Astrocyte (in vitro differentiated cells and primary cell): ENCODE measurements around the gene GPR75. TPM values are rescaled to one million over a fixed set of nuclear protein-coding genes. Genes with fewer than 3 reads are reported as not detected.

ENCODE experiments used
- DNase-seq: peaks from one replicate; pipeline ENCODE4 v3.0.0-alpha.2; 2010; ENCODE audit warnings: low read depth
- FAIRE-seq: peaks from 2 replicates; lab custom pipeline; 2011; peaks lifted over from hg19 to GRCh38; lab: Jason Lieb, UNC
- H2AFZ ChIP-seq: 2 replicates; pipeline ENCODE4 v1.6.0; 2012; ENCODE audit warnings: low read depth, low read length, inconsistent platforms
- H3K27ac ChIP-seq: 2 replicates; pipeline ENCODE4 v1.5.1; 2011; ENCODE audit warnings: low read depth, low read length, inconsistent platforms
- H3K27me3 ChIP-seq: 2 replicates; pipeline ENCODE4 v1.6.0; 2011; ENCODE audit warnings: low read length, inconsistent platforms; ENCODE audit not compliant: insufficient read depth
- H3K36me3 ChIP-seq: 2 replicates; pipeline ENCODE4 v1.5.1; 2011; ENCODE audit warnings: low read length, inconsistent platforms; ENCODE audit not compliant: insufficient read depth
- H3K4me1 ChIP-seq: 2 replicates; pipeline ENCODE4 v1.5.1; 2011; ENCODE audit warnings: low read length, inconsistent platforms; ENCODE audit not compliant: insufficient read depth
- H3K4me2 ChIP-seq: 2 replicates; pipeline ENCODE4 v1.6.0; 2012; ENCODE audit warnings: low read length, inconsistent platforms
- H3K4me3 ChIP-seq: 2 replicates; pipeline ENCODE4 v1.5.1; 2011; ENCODE audit warnings: low read depth, mild to moderate bottlenecking, low read length, inconsistent platforms; ENCODE audit not compliant: insufficient read depth
- H3K79me2 ChIP-seq: 2 replicates; pipeline ENCODE4 v1.6.0; 2012; ENCODE audit warnings: mild to moderate bottlenecking, low read length, inconsistent platforms; ENCODE audit not compliant: insufficient read depth
- H3K9ac ChIP-seq: 2 replicates; pipeline ENCODE4 v1.6.0; 2012; ENCODE audit warnings: mild to moderate bottlenecking, low read length, inconsistent platforms
- H3K9me3 ChIP-seq: 2 replicates; pipeline ENCODE4 v1.5.1; 2012; ENCODE audit warnings: low read depth, mild to moderate bottlenecking, low read length, inconsistent platforms; ENCODE audit not compliant: insufficient read depth
- H4K20me1 ChIP-seq: 2 replicates; pipeline ENCODE4 v1.6.0; 2012; ENCODE audit warnings: low read length, inconsistent platforms; ENCODE audit not compliant: insufficient read depth
- H3K27ac Mint-ChIP-seq: one replicate; pipeline ENCODE4 v1.8.0; 2021; ENCODE audit warnings: mild to moderate bottlenecking, mixed read lengths; ENCODE audit not compliant: unreplicated experiment
- H3K27me3 Mint-ChIP-seq: one replicate; pipeline ENCODE4 v1.8.0; 2021; ENCODE audit warnings: low read depth, mixed read lengths; ENCODE audit not compliant: unreplicated experiment
- H3K36me3 Mint-ChIP-seq: one replicate; pipeline ENCODE4 v1.8.0; 2021; ENCODE audit warnings: low read depth, mixed read lengths; ENCODE audit not compliant: unreplicated experiment
- H3K4me1 Mint-ChIP-seq: one replicate; pipeline ENCODE4 v1.8.0; 2021; ENCODE audit warnings: low read depth, mixed read lengths; ENCODE audit not compliant: unreplicated experiment
- H3K4me3 Mint-ChIP-seq: one replicate; pipeline ENCODE4 v1.8.0; 2021; ENCODE audit warnings: mild to moderate bottlenecking, moderate library complexity, mixed read lengths; ENCODE audit not compliant: unreplicated experiment
- H3K9me3 Mint-ChIP-seq: one replicate; pipeline ENCODE4 v1.8.0; 2021; ENCODE audit warnings: mild to moderate bottlenecking, mixed read lengths; ENCODE audit not compliant: unreplicated experiment
- EZH2 ChIP-seq: IDR thresholded peaks from 2 replicates; pipeline ENCODE4 v1.6.1; 2012; ENCODE audit warnings: mild to moderate bottlenecking, low read length, inconsistent platforms; ENCODE audit not compliant: insufficient read depth
- total RNA-seq: library from RNA; stranded (reverse); gene quantifications from 2 replicates; pipeline ENCODE4 v1.2.1, GENCODE V29; 2021
- TF ChIP-seq, protein P1 (sequence below): IDR thresholded peaks from 2 replicates; pipeline ENCODE4 v1.5.1; 2011; ENCODE audit warnings: low read depth, mild to moderate bottlenecking, inconsistent platforms, low read length, moderate library complexity; ENCODE audit not compliant: insufficient read depth

GPR75 gene
- total RNA-seq, 1 donor from 2014 or later: 5.0 TPM

DNA sequence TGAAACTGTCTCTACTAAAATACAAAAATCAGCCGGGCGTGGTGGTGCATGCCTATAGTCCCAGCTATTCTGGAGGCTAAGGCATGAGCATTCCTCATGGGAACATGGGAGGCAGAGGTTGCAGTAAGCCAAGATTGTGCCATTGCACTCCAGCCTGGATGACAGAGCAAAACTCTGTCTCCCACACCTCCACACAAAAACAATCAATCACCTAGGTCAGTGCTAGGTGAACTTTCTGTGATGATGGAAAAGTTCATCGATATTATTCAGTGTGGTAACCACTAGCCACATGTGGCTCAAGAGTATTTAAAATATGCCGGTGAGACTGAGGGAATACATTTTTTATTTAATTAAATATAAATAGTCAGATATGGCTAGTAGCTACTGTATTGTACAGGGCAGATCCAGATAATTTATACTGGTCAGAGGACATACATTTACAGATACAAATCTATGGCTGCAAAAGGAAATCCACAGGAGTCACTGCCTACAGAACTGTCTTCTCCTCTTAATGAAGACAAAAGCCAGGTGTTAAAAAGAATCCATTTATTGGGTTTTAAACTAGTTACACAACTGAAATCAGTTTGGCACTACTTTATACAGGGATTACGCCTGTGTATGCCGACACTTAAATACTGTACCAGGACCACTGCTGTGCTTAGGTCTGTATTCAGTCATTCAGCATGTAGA lies 3.9 kb upstream of the GPR75 start:
- TF ChIP-seq, protein P1, sequence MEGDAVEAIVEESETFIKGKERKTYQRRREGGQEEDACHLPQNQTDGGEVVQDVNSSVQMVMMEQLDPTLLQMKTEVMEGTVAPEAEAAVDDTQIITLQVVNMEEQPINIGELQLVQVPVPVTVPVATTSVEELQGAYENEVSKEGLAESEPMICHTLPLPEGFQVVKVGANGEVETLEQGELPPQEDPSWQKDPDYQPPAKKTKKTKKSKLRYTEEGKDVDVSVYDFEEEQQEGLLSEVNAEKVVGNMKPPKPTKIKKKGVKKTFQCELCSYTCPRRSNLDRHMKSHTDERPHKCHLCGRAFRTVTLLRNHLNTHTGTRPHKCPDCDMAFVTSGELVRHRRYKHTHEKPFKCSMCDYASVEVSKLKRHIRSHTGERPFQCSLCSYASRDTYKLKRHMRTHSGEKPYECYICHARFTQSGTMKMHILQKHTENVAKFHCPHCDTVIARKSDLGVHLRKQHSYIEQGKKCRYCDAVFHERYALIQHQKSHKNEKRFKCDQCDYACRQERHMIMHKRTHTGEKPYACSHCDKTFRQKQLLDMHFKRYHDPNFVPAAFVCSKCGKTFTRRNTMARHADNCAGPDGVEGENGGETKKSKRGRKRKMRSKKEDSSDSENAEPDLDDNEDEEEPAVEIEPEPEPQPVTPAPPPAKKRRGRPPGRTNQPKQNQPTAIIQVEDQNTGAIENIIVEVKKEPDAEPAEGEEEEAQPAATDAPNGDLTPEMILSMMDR: no peak
- no peak for TF ChIP-seq EZH2
- Histone ChIP-seq H3K9ac (no peak overlapping the region), H3K4me3 (no peak overlapping the region), H3K4me1 (peaks cover 7% of the 10 kb centered on the region), H3K4me2 (no peak overlapping the region), H3K9me3 (no peaks in the 10 kb centered on the region), H3K79me2 (no peaks in the 10 kb centered on the region), H4K20me1 (peaks cover 23% of the 10 kb centered on the region), H3K27ac (no peak overlapping the region), H3K27me3 (no peaks in the 10 kb centered on the region), H2AFZ (no peak overlapping the region), H3K36me3 (peaks cover 28% of the 10 kb centered on the region)
- DNase-seq (no peak), FAIRE-seq (no peak)
- no peaks in the 10 kb centered on the region for H3K27me3 Mint-ChIP-seq
- H3K36me3 Mint-ChIP-seq: peaks cover 5% of the 10 kb centered on the region
- H3K9me3 Mint-ChIP-seq: no peaks in the 10 kb centered on the region
- H3K27ac Mint-ChIP-seq: no peak overlapping the region
- H3K4me3 Mint-ChIP-seq: no peak overlapping the region
- peaks cover 5% of the 10 kb centered on the region for H3K4me1 Mint-ChIP-seq

DNA sequence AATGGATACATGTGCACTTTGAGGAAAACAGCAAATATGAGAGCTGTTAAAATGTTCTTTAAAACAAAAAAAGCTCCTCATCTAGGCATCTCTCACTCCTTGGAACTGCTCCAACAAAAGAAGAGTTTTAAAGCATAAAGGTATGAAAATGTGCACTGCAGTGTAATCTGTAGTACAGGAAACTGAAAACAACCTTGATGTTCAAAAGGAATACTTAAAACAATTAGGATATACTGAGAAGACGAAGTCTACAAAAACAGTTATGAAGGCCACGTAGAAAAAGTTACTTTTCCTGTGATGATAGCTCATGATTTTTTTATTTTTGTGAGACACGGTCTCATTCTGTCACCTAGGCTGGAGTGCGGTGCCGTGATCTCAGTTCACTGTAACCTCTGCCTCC lies 2.1 kb upstream of the GPR75 start:
- no peak overlapping the region for H3K4me3 ChIP-seq
- peaks cover 3% of the 10 kb centered on the region for H3K79me2 ChIP-seq
- TF ChIP-seq, protein P1: no peak
- no peak for TF ChIP-seq EZH2
- Mint-ChIP-seq H3K4me3 (no peak overlapping the region), H3K36me3 (peaks cover 5% of the 10 kb centered on the region), H3K27ac (no peak overlapping the region), H3K4me1 (peaks cover 5% of the 10 kb centered on the region), H3K9me3 (no peaks in the 10 kb centered on the region), H3K27me3 (no peaks in the 10 kb centered on the region)
- H3K36me3 ChIP-seq: peaks cover 23% of the 10 kb centered on the region
- H4K20me1 ChIP-seq: peaks cover 29% of the 10 kb centered on the region
- H3K9me3 ChIP-seq: no peaks in the 10 kb centered on the region
- no peak overlapping the region for H2AFZ ChIP-seq
- no peaks in the 10 kb centered on the region for H3K27me3 ChIP-seq
- H3K27ac ChIP-seq: no peak overlapping the region
- no peak overlapping the region for H3K9ac ChIP-seq
- H3K4me1 ChIP-seq: peaks cover 7% of the 10 kb centered on the region
- FAIRE-seq (no peak), DNase-seq (no peak)
- no peak overlapping the region for H3K4me2 ChIP-seq

DNA sequence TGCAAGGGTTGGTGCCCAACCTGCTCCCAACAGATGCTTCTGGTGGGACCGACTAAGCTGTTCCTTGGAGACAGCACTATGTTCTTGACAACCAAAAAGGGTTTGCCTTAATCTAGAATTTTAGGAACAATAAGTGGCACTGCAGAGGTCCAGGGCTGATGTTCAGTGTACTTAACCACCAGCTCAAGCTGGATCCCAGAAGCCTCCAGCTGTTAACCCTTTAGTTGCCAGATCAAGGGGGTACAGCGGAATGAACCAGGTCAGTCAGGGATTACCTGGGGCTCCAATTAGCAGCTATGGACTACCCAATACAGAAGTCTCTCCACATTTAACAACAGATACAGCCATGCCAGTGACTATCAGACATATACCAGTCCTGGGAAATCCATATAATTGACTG lies 3.5 kb downstream of the GPR75 start:
- Histone ChIP-seq H2AFZ (no peak overlapping the region), H3K9ac (no peak overlapping the region), H3K9me3 (no peaks in the 10 kb centered on the region), H3K27me3 (no peaks in the 10 kb centered on the region), H3K4me1 (peaks cover 7% of the 10 kb centered on the region), H3K36me3 (peaks cover 20% of the 10 kb centered on the region), H4K20me1 (peaks cover 43% of the 10 kb centered on the region), H3K79me2 (peaks cover 6% of the 10 kb centered on the region), H3K4me2 (no peak overlapping the region), H3K4me3 (no peak overlapping the region), H3K27ac (no peak overlapping the region)
- no peak for FAIRE-seq
- no peak overlapping the region for H3K27ac Mint-ChIP-seq
- no peaks in the 10 kb centered on the region for H3K27me3 Mint-ChIP-seq
- no peak overlapping the region for H3K4me3 Mint-ChIP-seq
- H3K9me3 Mint-ChIP-seq: no peaks in the 10 kb centered on the region
- TF ChIP-seq, protein P1: no peak
- TF ChIP-seq EZH2: no peak
- H3K36me3 Mint-ChIP-seq: peaks cover 13% of the 10 kb centered on the region
- H3K4me1 Mint-ChIP-seq: peaks cover 11% of the 10 kb centered on the region
- DNase-seq: no peak
